Suppressor macrophage treated with lipopolysaccharide for 4 hours (primary cell): ENCODE measurements around the gene AIRE.
"Not testable (repeated sequence)": the region's sequence is repeated elsewhere in the genome, so short reads cannot be mapped to it uniquely, and the experiment has no call there.

Source experiments
- DNase-seq: peaks from one replicate; pipeline ENCODE4 v3.0.0-alpha.2; 2020

The AIRE gene

DNA sequence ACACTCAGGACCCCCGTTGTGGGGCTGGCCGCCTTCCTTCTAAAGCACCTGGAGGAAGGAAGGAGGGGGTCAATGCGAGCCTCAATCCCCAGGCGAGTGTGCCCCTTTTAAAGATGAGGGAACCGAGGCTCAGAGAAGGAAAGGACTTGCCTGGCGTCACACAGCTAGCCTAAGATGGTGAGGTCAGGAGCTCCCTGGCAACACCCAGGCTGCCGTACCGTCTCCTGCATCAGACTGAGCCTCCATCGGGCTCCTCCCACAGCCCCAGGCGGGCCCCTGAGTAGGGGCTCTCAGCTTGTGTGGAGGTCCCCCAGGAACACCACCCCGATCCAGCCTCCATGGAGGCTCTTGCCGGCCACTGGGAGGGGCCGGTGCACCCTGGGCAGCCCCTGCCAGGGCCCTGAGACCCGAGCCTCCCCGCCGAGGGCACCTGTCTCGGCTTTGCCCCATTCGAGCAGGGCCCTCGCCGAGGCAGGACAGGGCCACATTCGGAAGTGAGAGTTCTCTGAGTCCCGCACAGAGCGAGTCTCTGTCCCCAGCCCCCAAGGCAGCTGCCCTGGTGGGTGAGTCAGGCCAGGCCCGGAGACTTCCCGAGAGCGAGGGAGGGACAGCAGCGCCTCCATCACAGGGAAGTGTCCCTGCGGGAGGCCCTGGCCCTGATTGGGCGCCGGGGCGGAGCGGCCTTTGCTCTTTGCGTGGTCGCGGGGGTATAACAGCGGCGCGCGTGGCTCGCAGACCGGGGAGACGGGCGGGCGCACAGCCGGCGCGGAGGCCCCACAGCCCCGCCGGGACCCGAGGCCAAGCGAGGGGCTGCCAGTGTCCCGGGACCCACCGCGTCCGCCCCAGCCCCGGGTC lies at the start of gene AIRE:
TSS of gene AIRE (plus strand) at position 739 of the 855 bp plus-strand sequence. CDS start 131 bp downstream, outside the sequence.
- DNase-seq: peak; percentile 41

DNA sequence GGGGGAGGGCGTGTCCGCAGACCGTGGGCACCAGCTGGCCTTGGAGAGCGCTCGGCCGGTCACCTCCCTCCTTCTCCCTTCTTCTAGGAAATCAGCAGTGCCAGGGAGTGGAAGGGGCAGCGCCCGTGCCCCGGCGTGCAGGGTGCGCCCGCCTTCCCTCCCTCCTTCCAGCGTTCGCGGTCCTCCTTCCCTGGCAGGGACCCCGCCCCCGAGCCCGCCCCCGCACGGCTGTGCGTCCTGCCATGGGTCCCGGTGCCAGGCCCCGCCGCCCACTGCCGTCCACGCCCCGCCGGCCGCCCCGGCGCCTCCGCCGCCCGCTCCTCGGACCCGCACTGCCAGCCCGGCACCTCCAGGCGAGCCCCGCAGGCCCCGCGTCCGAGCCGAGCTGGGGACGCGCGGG lies 45.3 kb upstream of the AIRE start:
- not testable (repeated sequence) for DNase-seq

GRCh38 chr21:44240842-44241241 lies 44.8 kb upstream of the AIRE start, which contains the start of gene ICOSLG:
TSS of gene ICOSLG (minus strand) at chr21:44240943. CDS start at chr21:44240817, 126 bp downstream.
- DNase-seq: not testable (repeated sequence)

GRCh38 chr21:44241281-44241680 lies 44.4 kb upstream of the AIRE start:
- DNase-seq: not testable (repeated sequence)

- DNase-seq: not testable (repeated sequence)
These were observed 41.7 kb upstream of the AIRE start for GRCh38 chr21:44243980-44244379.

DNA sequence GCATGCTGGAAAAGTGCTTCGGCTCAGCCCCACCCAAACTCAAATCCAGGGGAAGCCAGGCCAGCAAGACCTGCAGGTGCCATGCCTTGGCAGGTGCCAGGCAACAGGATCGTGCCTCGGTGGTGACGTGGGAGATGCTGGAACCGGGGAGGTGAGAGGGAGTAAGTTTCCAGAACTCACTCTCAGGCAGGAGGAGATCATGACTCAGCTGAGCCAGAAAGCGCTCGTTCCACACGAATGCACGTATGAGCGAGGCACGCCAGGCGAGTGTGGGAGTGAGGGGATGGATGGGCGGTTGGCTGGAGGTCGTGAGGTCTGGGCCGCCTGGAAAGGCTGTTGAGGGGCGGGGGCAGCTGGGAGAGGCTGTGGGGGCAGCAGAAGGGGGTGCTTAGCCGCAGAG lies 37.8 kb upstream of the AIRE start:
- DNase-seq: not testable (repeated sequence)

- DNase-seq: not testable (repeated sequence)
These were observed 36.3 kb upstream of the AIRE start for GRCh38 chr21:44249204-44250037.

DNA sequence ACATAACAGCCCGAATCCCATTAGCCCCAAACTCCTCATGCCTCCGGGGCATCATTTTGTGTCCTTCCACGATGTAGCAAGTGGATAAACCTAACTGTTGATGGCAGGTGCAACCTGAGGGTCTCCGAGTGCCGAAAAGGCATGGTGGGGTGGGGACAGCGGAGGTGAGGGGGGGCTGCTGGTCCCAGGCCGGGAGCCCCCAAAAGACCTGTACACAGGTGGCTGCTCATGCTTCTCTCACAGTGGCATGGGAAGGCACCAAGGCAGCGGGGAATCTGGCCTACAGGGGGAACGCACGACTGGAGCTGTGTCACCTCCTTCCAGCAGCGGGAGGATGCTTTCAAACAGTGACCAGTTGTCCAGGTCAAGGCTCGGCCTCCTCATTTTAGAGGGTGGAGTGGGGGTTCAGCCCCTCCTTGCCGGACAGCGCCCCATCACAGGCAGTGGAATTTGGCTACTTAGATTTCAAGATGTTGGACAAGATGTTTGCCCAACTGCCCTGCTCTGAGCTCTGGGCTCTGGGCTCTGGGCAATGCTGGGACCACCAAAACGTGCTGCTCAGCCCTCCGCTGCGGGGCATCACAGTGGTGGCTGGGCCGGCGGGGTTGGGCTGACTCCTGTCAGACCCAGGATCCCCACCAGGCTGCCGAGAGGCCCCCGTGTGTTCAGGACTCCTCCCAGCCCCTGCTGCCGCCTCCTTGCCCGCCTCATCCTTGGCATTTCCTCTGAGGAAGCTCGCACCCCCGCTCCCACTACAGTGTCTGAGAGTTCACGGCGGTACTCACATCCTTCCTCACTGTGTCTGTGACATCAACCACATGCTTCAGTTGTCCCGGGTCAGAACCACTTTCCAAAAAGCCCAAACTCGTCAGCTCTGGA lies 31.6 kb upstream of the AIRE start:
- peak; percentile 47 for DNase-seq

DNA sequence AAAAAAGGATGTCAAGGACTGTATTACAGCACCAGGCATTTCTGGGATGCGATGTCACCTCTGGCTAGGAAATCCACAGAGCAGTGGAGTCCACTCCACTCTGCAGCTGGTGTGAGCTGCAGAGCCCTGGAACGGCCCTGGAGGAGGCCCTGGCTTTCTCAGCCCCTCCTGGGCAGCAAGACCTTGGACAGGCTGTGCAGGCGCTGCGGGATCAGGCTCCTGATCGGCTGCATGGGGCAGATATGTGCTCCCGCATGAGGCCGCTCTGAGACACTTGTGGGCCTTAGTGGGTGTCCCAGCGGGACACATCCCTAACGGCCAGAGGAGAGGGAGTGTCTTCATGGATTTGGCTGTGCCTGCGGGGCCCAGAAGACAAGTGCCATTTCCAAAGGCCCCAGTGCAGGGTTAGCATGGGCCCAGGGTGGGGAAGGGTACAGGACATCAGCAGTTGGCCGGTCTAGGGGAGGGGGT lies 30.1 kb upstream of the AIRE start:
- no peak for DNase-seq

DNA sequence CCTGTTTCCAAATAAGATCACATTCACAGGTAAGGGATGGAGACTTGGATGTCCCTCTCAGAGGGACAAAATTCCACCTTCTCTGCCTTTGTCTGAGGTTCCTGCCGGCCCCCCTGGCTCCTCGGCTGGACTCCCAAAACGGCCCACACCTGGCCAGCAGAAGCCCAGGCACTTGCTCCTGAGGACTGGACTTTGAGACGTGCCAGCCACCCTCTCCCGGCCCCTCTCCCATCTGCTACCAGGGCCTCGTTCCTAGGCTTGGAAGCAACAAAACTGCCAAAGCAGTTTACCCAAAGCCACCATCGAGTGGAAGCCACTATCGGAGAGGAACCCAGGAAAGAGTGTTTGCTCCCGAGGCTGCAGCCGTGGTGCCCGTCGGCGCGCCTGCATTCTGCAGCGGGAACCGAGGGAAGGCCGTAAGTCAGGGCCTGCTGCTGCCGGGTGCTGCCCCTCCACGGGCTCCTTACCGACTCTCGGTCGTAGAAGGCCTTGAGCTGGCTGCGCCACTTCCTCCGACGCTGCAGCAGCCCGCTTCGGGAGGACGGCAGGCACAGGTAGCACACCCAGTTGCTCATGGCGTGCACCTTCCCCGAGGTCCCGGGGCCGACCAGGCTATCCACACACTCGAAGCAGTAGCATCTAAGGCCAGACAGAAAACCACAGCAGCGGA lies 27.5 kb upstream of the AIRE start:
- no peak for DNase-seq

- DNase-seq: no peak
These were observed 26.5 kb upstream of the AIRE start for GRCh38 chr21:44259082-44259705.

GRCh38 chr21:44260066-44260465 lies 25.6 kb upstream of the AIRE start:
- DNase-seq: peak; percentile 48

DNA sequence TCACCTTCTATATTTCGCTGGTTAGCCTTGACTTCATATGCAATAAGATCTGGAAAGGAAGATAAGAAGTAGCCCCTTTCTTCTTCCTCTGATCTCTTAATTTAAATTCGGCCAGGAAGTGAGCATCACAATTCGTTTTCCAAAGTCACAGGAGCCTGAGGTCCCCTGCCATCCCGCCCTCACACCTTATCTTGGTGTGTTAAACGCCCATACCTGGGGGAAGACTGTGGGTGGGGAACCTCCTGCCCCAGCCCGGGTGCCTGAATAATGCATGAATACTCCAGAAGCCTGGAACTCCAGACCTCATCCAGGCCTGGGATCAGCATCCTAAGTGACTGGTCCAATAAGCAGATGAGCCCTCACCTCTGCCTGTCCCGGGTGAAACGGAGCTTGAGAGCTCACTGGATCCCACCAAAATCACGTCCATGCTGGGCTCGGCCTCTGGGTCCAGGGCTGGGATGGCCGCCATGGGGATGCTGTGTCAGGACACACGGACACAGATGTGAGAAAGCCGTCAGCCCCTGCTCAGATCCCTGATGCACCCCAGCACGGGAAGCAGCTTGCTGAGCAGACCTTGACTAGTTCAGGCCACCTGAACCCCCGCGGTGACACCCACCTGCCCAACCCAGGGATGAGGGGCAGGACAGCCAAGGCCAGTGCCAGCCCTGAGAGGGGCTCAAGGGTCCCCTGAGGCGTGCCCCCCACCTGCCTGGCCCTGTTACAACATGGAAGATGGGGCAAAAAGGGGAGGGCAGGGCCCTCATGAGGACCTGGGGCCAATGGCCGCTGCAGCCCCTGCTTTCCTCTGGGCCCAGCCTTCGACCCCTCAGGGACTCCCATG lies 24.7 kb upstream of the AIRE start:
- DNase-seq: no peak

DNA sequence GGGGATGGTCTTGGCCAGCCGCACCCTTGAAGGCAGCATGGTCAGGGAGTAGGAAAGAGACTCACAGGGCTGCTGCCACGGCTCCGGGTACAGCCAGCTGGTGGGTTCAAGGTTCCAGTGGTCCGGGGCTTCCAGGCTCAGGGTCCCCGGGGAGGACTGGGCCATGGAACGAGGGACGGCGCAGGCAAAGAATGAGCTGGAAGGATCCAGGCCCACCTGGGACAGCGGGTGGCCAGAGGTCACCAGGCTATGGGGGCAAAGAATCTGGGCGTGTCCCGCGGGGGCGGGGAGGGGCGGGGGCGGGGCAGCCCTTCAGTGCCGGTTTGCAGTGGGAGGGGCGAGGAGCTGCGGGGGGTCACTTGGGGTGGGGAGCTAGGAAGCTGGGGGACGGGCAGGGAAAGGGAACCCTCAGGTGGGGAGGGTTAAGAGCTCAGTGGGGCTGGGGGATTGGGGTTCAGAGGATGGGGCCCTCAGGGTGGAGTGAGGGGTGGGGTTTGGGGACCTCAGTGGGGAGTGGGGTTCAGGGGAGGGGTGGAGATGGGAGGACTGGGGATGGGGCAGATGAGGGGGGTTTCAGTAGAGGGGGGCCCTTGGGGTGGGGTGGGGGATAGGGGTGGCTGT lies 23.9 kb upstream of the AIRE start, which contains the start of gene DNMT3L:
TSS of gene DNMT3L (minus strand) at position 223 of the 621 bp plus-strand sequence. CDS start 638 bp downstream, outside the sequence.
- no peak for DNase-seq

GRCh38 chr21:44262338-44263056 lies 23.2 kb upstream of the AIRE start:
- DNase-seq: no peak

DNA sequence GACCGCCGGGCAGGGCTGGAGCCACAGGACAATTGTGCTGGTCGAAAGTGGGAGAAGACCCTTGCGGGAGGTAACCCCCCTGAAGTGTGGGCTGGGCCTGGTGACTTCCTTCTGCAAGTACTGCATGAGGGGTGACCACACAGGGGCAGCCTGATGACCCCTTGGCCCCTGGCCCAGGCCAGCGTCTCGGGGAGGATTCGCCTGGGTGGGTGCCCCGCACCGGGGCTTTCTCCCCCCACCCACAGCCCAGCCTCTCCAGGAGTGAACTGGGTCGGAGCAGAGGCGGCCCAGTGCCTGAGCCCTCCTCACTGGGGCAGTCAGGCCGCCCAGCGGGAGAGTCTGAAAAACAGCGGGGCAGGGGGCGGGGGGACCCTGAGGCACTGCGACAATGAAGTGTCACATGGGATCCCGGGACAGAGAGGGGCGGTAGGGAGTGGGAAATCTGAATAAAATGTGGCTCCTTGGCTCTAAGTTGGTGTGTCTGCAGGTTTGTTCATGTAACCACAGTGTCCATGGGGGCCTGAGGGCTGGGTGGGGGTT lies 22.4 kb upstream of the AIRE start:
- no peak for DNase-seq

DNA sequence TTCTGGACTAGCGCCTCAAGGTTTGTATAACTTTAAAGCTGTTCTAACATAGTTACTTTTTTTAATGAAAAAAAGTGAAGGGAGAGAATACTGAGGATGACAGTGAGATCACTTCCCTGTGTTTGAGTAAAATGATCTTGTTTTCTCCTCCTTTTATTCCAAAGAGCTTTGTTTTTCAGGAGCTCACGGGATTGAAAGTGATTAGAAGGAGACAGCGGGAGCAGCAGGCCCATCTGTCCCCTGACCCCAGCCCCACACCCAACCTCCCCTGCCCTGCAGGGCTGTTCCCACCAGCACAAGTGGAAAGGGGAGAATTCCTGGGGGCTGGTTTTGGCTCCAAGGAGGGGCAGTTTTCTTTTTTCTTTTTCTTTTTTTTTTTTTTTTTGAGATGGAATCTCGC lies 21.9 kb upstream of the AIRE start:
- no peak for DNase-seq

GRCh38 chr21:44265734-44266270 lies 19.9 kb upstream of the AIRE start:
- no peak for DNase-seq
